Endothelial cell (in vitro differentiated cells): Measurements from ENCODE around the gene MLKL. TPM values are rescaled to one million over a fixed set of nuclear protein-coding genes. Genes with fewer than 3 reads are reported as not detected.

Experiments
- DNase-seq: peaks from one replicate; pipeline ENCODE4 v3.0.0; 2021; ENCODE audit warnings: low spot score
- H3K27ac Mint-ChIP-seq: one replicate; pipeline ENCODE4 v1.8.0; 2021; ENCODE audit warnings: mixed read lengths, inconsistent platforms; ENCODE audit not compliant: unreplicated experiment
- H3K27me3 Mint-ChIP-seq: one replicate; pipeline ENCODE4 v1.8.0; 2021; ENCODE audit warnings: mild to moderate bottlenecking, moderate library complexity, mixed read lengths, inconsistent platforms; ENCODE audit not compliant: unreplicated experiment
- H3K36me3 Mint-ChIP-seq: one replicate; pipeline ENCODE4 v1.8.0; 2021; ENCODE audit warnings: mild to moderate bottlenecking, low read depth, mixed read lengths, inconsistent platforms; ENCODE audit not compliant: unreplicated experiment
- H3K4me1 Mint-ChIP-seq: one replicate; pipeline ENCODE4 v1.8.0; 2021; ENCODE audit warnings: mild to moderate bottlenecking, mixed read lengths, inconsistent platforms; ENCODE audit not compliant: unreplicated experiment
- H3K4me3 Mint-ChIP-seq: one replicate; pipeline ENCODE4 v1.8.0; 2021; ENCODE audit warnings: mild to moderate bottlenecking, mixed read lengths, inconsistent platforms; ENCODE audit not compliant: unreplicated experiment
- H3K9me3 Mint-ChIP-seq: one replicate; pipeline ENCODE4 v1.8.0; 2021; ENCODE audit warnings: mixed read lengths, inconsistent platforms; ENCODE audit not compliant: unreplicated experiment
- CTCF ChIP-seq: fragments of 200-600 bp; sonication (generic); IDR thresholded peaks from one replicate; pipeline ENCODE4 v1.5.0; 2021; ENCODE audit warnings: antibody characterized with exemption; ENCODE audit not compliant: unreplicated experiment
- total RNA-seq: library from RNA; stranded (reverse); fragmentation: NEBNext Ultra II Directional; extraction: Animal tissue kit (Norgen Biotek cat#: 25700); gene quantifications from one replicate; pipeline ENCODE4 v1.2.1, GENCODE V29; 2021; ENCODE audit not compliant: unreplicated experiment

The MLKL gene
- total RNA-seq, 1 donor from 2014 or later, result 12.3 TPM

- no peak overlapping the region for H3K4me3 Mint-ChIP-seq
- no peaks in the 10 kb centered on the region for H3K4me1 Mint-ChIP-seq
- H3K27me3 Mint-ChIP-seq, result no peaks in the 10 kb centered on the region
Measured at GRCh38 chr16:74742051-74742481, 41.4 kb upstream of the MLKL start.

GRCh38 chr16:74740795-74741304 lies 40.2 kb upstream of the MLKL start:
- Mint-ChIP-seq H3K4me1 (peaks cover 8% of the 10 kb centered on the region), H3K36me3 (no peaks in the 10 kb centered on the region), H3K4me3 (no peak overlapping the region), H3K27me3 (no peaks in the 10 kb centered on the region), H3K27ac (no peak overlapping the region), H3K9me3 (no peaks in the 10 kb centered on the region)
- no peak for DNase-seq
- TF ChIP-seq CTCF, result no peak

More at GRCh38 chr16:74742051-74742481, 41.4 kb upstream of the MLKL start:
- TF ChIP-seq CTCF, result no peak
- Mint-ChIP-seq H3K27ac (no peak overlapping the region), H3K9me3 (no peaks in the 10 kb centered on the region), H3K36me3 (no peaks in the 10 kb centered on the region)
- DNase-seq, result no peak

- Mint-ChIP-seq H3K27ac (no peak overlapping the region), H3K27me3 (peaks cover 1% of the 10 kb centered on the region), H3K4me3 (no peak overlapping the region), H3K36me3 (no peaks in the 10 kb centered on the region), H3K9me3 (no peaks in the 10 kb centered on the region), H3K4me1 (peaks cover 8% of the 10 kb centered on the region)
- no peak for TF ChIP-seq CTCF
- no peak for DNase-seq
Measured at GRCh38 chr16:74739275-74739674, 38.6 kb upstream of the MLKL start.

- TF ChIP-seq CTCF, result no peak
- Mint-ChIP-seq H3K36me3 (no peaks in the 10 kb centered on the region), H3K27ac (no peak overlapping the region), H3K27me3 (peaks cover 1% of the 10 kb centered on the region), H3K4me3 (no peak overlapping the region), H3K9me3 (no peaks in the 10 kb centered on the region), H3K4me1 (peaks cover 8% of the 10 kb centered on the region)
- DNase-seq, result no peak
Measured at GRCh38 chr16:74738816-74739215, 38.2 kb upstream of the MLKL start.

GRCh38 chr16:74738113-74738541 lies 37.5 kb upstream of the MLKL start:
- Mint-ChIP-seq H3K36me3 (no peaks in the 10 kb centered on the region), H3K27me3 (peaks cover 1% of the 10 kb centered on the region), H3K27ac (no peak overlapping the region), H3K4me1 (peaks cover 8% of the 10 kb centered on the region), H3K4me3 (no peak overlapping the region), H3K9me3 (no peaks in the 10 kb centered on the region)
- TF ChIP-seq CTCF, result no peak
- DNase-seq, result no peak
